GM10847 (cell line): ENCODE measurements around the gene EPB41.

ENCODE experiments used
- POLR2A ChIP-seq: IDR thresholded peaks from 2 replicates; pipeline ENCODE4 v1.6.1; 2011; ENCODE audit not compliant: insufficient read length; ENCODE audit errors: extremely low read depth

The EPB41 gene

GRCh38 chr1:29096231-29096886 is 182.0 kb downstream of the EPB41 start:
- TF ChIP-seq POLR2A, result no peak

- TF ChIP-seq POLR2A, result no peak
These were observed 184.9 kb downstream of the EPB41 start for GRCh38 chr1:29099286-29099685.

GRCh38 chr1:29100487-29100886 is 186.1 kb downstream of the EPB41 start:
- no peak for TF ChIP-seq POLR2A

- no peak for TF ChIP-seq POLR2A
These were observed 191.5 kb downstream of the EPB41 start for GRCh38 chr1:29105822-29106221.

GRCh38 chr1:29112705-29113412 is 198.5 kb downstream of the EPB41 start:
- no peak for TF ChIP-seq POLR2A

- no peak for TF ChIP-seq POLR2A
These were observed 199.2 kb downstream of the EPB41 start for GRCh38 chr1:29113413-29114117.

GRCh38 chr1:29114654-29115053 is 200.3 kb downstream of the EPB41 start:
- no peak for TF ChIP-seq POLR2A

- TF ChIP-seq POLR2A, result no peak
These were observed 203.0 kb downstream of the EPB41 start for GRCh38 chr1:29117381-29117780.

- TF ChIP-seq POLR2A, result no peak
These were observed 205.0 kb downstream of the EPB41 start for GRCh38 chr1:29119121-29119929.

- TF ChIP-seq POLR2A, result no peak
These were observed 206.0 kb downstream of the EPB41 start for GRCh38 chr1:29120367-29120766.

- TF ChIP-seq POLR2A, result no peak
These were observed 206.6 kb downstream of the EPB41 start for GRCh38 chr1:29120947-29121485.

- no peak for TF ChIP-seq POLR2A
These were observed 207.2 kb downstream of the EPB41 start for GRCh38 chr1:29121516-29121935.

GRCh38 chr1:29121936-29122681 is 207.7 kb downstream of the EPB41 start:
- no peak for TF ChIP-seq POLR2A

- no peak for TF ChIP-seq POLR2A
These were observed 208.3 kb downstream of the EPB41 start for GRCh38 chr1:29122682-29123052.
